ENCODE results near the gene VTA1.

GRCh38 chr6:142146828-142147662 is at the start of gene VTA1, which contains the start of gene NMBR:
- TF ChIP-seq REST (IDR thresholded peaks at IDR 0.05; ENCODE audit: low read depth) (no peak), ZNF274 (IDR thresholded peaks at IDR 0.05; ENCODE audit: low read depth, low read length) (no peak), CTCF (IDR thresholded peaks at IDR 0.05 in 2 of 3, conservative IDR thresholded peaks at IDR 0.05 in 1 of 3; ENCODE audit: borderline replicate concordance in 1 of 3, insufficient read depth in 1 of 3, low read depth in 2 of 3, low read length in 2 of 3) (peak; percentile 82 to 89 (median 85))

Measured in HCT116 (cell line).